Hepatocyte (in vitro differentiated cells): Measurements from ENCODE around the gene RALB. TPM values are rescaled to one million over a fixed set of nuclear protein-coding genes. Genes with fewer than 3 reads are reported as not detected.

Experiments used
- DNase-seq: peaks from one replicate; pipeline ENCODE4 v3.0.0-alpha.2; 2016; ENCODE audit warnings: low spot score
- H2AFZ ChIP-seq: fragments of 200-600 bp; sonication (generic); 2 replicates; pipeline ENCODE4 v1.6.0; 2016; ENCODE audit warnings: antibody characterized with exemption, mild to moderate bottlenecking
- H3K27ac ChIP-seq: fragments of 200-600 bp; sonication (generic); 2 replicates; pipeline ENCODE4 v1.5.1; 2016; ENCODE audit warnings: mild to moderate bottlenecking
- H3K27me3 ChIP-seq: fragments of 200-600 bp; sonication (generic); 2 replicates; pipeline ENCODE4 v1.6.1; 2016
- H3K36me3 ChIP-seq: fragments of 200-600 bp; sonication (generic); replicated peaks from 2 replicates; pipeline ENCODE4 v1.5.1; 2016; ENCODE audit warnings: low read depth; ENCODE audit not compliant: insufficient read depth
- H3K4me1 ChIP-seq: fragments of 200-600 bp; sonication (generic); 2 replicates; pipeline ENCODE4 v1.5.1; 2016; ENCODE audit warnings: mild to moderate bottlenecking, moderate library complexity; ENCODE audit not compliant: insufficient read depth
- H3K4me2 ChIP-seq: fragments of 200-600 bp; sonication (generic); 2 replicates; pipeline ENCODE4 v1.6.0; 2016
- H3K4me3 ChIP-seq: fragments of 200-600 bp; sonication (generic); 2 replicates; pipeline ENCODE4 v1.5.1; 2016; ENCODE audit warnings: mild to moderate bottlenecking
- H3K79me2 ChIP-seq: fragments of 200-600 bp; sonication (generic); 2 replicates; pipeline ENCODE4 v1.6.0; 2017; ENCODE audit warnings: mild to moderate bottlenecking
- H3K9me2 ChIP-seq: fragments of 200-600 bp; sonication (generic); replicated peaks from 2 replicates; pipeline ENCODE4 v1.6.0; 2017; ENCODE audit warnings: mild to moderate bottlenecking; ENCODE audit not compliant: insufficient read depth
- H3K9me3 ChIP-seq: fragments of 200-600 bp; sonication (generic); 2 replicates; pipeline ENCODE4 v1.5.1; 2016; ENCODE audit warnings: low read depth, mild to moderate bottlenecking
- H4K20me1 ChIP-seq: fragments of 200-600 bp; sonication (generic); 2 replicates; pipeline ENCODE4 v1.6.0; 2016; ENCODE audit warnings: mild to moderate bottlenecking; ENCODE audit not compliant: insufficient read depth, poor library complexity, severe bottlenecking
- CTCF ChIP-seq: fragments of 200-600 bp; sonication (generic); IDR thresholded peaks from 2 replicates; pipeline ENCODE4 v1.5.1; 2016; ENCODE audit warnings: antibody characterized with exemption, mild to moderate bottlenecking; ENCODE audit not compliant: poor library complexity
- EZH2 ChIP-seq: fragments of 200-600 bp; sonication (generic); IDR thresholded peaks from 2 replicates; pipeline ENCODE4 v1.6.1; 2016; ENCODE audit warnings: antibody characterized with exemption, mild to moderate bottlenecking, borderline replicate concordance
- EZH2phosphoT487 ChIP-seq: fragments of 200-600 bp; sonication (generic); IDR thresholded peaks from one replicate; pipeline ENCODE4 v1.6.1; 2018; ENCODE audit warnings: antibody characterized with exemption, mild to moderate bottlenecking, low read depth, moderate library complexity; ENCODE audit not compliant: unreplicated experiment, severe bottlenecking
- WGBS: methylation state at CpG from one replicate; pipeline ENCODE4 v1.1.6; 2016; ENCODE audit warnings: low lambda C conversion rate; ENCODE audit errors: missing lambda C conversion rate; 5-methylcytosine and 5-hydroxymethylcytosine counted together
- polyA plus RNA-seq: library from polyadenylated mRNA; unstranded; fragments of >200 nt; fragmentation: Nextera tagmentation; extraction: Ambion mirVana; gene quantifications from 2 replicates; pipeline ENCODE4 v1.2.1, GENCODE V29; 2016
- total RNA-seq: library from RNA; depleted of rRNA; stranded (reverse); fragments of >200 nt; gene quantifications from 2 replicates; pipeline ENCODE4 v1.2.3, GENCODE V29; 2014

The RALB gene
- total and polyA plus RNA-seq, 2 experiments from 2014 or later: 68.2 to 74.4 TPM

- TF ChIP-seq EZH2: no peak
- no peak for TF ChIP-seq CTCF
- no peak for TF ChIP-seq EZH2phosphoT487
- no peaks in the 10 kb centered on the region for H3K9me2 ChIP-seq
Observed at GRCh38 chr2:120229341-120229740, 23.3 kb upstream of the RALB start.

GRCh38 chr2:120230515-120231471 lies 21.9 kb upstream of the RALB start:
- WGBS: 73% methylated on average over 17 of the region's 17 CpGs
- Histone ChIP-seq H3K27ac (peak overlapping the region; percentile 94), H3K79me2 (no peaks in the 10 kb centered on the region), H3K4me2 (peak overlapping the region; percentile 46), H4K20me1 (no peaks in the 10 kb centered on the region), H3K4me3 (no peak overlapping the region), H3K36me3 (no peaks in the 10 kb centered on the region), H2AFZ (peak overlapping the region; percentile 9), H3K9me2 (no peaks in the 10 kb centered on the region), H3K27me3 (no peaks in the 10 kb centered on the region), H3K4me1 (peaks cover 13% of the 10 kb centered on the region), H3K9me3 (no peaks in the 10 kb centered on the region)
- peak; percentile 60 for DNase-seq
- TF ChIP-seq CTCF (no peak), EZH2 (no peak), EZH2phosphoT487 (no peak)

More at GRCh38 chr2:120229341-120229740, 23.3 kb upstream of the RALB start:
- Histone ChIP-seq H3K4me2 (no peak overlapping the region), H3K36me3 (no peaks in the 10 kb centered on the region), H2AFZ (no peak overlapping the region), H3K9me3 (no peaks in the 10 kb centered on the region), H3K4me1 (peaks cover 13% of the 10 kb centered on the region), H3K4me3 (no peak overlapping the region), H3K27ac (no peak overlapping the region), H4K20me1 (no peaks in the 10 kb centered on the region), H3K79me2 (no peaks in the 10 kb centered on the region), H3K27me3 (no peaks in the 10 kb centered on the region)
- WGBS: 94% methylated on average over 10 of the region's 10 CpGs
- DNase-seq: no peak

GRCh38 chr2:120231564-120231973 lies 21.1 kb upstream of the RALB start:
- no peaks in the 10 kb centered on the region for H3K9me3 ChIP-seq
- no peaks in the 10 kb centered on the region for H4K20me1 ChIP-seq
- H3K27me3 ChIP-seq: no peaks in the 10 kb centered on the region
- TF ChIP-seq EZH2: no peak
- TF ChIP-seq EZH2phosphoT487: no peak
- TF ChIP-seq CTCF: no peak
- peak overlapping the region; percentile 94 for H3K27ac ChIP-seq
- DNase-seq: no peak
- H3K4me2 ChIP-seq: no peak overlapping the region
- WGBS: 96% methylated on average over 4 of the region's 4 CpGs
- H3K79me2 ChIP-seq: no peaks in the 10 kb centered on the region
- H3K4me3 ChIP-seq: no peak overlapping the region
- H3K36me3 ChIP-seq: no peaks in the 10 kb centered on the region
- no peaks in the 10 kb centered on the region for H3K9me2 ChIP-seq
- H2AFZ ChIP-seq: no peak overlapping the region
- peaks cover 13% of the 10 kb centered on the region for H3K4me1 ChIP-seq
